ENCODE results near the gene ATF7.

- no peak for TF ChIP-seq CTCF (conservative IDR thresholded peaks at IDR 0.05 in 1 of 2, IDR thresholded peaks at IDR 0.05 in 1 of 2; ENCODE audit: extremely low read depth in 1 of 2, insufficient read depth in 1 of 2, low read depth in 1 of 2, low read length in 2 of 2)
- no peak for TF ChIP-seq EZH2 (IDR thresholded peaks at IDR 0.05; ENCODE audit: borderline replicate concordance, low read length)
Measured at GRCh38 chr12:53499266-53500141, 126.7 kb downstream of the ATF7 start, which contains the start of gene MAP3K12.
